GM21515 (cell line): ENCODE results near the gene ST6GALNAC6.
"Not testable (repeated sequence)": the region's sequence is repeated elsewhere in the genome, so short reads cannot be mapped to it uniquely, and the experiment has no call there.

ENCODE experiments used
- ATAC-seq: cut with Tn5 transposase; IDR thresholded peaks from one replicate; pipeline ENCODE4 v1.9.1; 2021; ENCODE audit not compliant: unreplicated experiment

ST6GALNAC6 gene

GRCh38 chr9:127858041-127858512 is 41.3 kb downstream of the ST6GALNAC6 start:
- ATAC-seq, result no peak

GRCh38 chr9:127857278-127857677 is 42.1 kb downstream of the ST6GALNAC6 start:
- no peak for ATAC-seq

- ATAC-seq, result no peak
Observed at GRCh38 chr9:127856729-127857116, 42.7 kb downstream of the ST6GALNAC6 start.

GRCh38 chr9:127856094-127856728 is 43.2 kb downstream of the ST6GALNAC6 start:
- ATAC-seq, result no peak

- no peak for ATAC-seq
Observed at GRCh38 chr9:127855522-127855921, 43.9 kb downstream of the ST6GALNAC6 start.

- no peak for ATAC-seq
Observed at GRCh38 chr9:127854960-127855359, 44.4 kb downstream of the ST6GALNAC6 start.

- no peak for ATAC-seq
Observed at GRCh38 chr9:127854184-127854806, 45.1 kb downstream of the ST6GALNAC6 start, which contains the start of gene ENG. TSS of gene ENG (minus strand) at chr9:127854658. CDS start at chr9:127854355, 303 bp downstream.

- no peak for ATAC-seq
Observed at GRCh38 chr9:127853312-127854183, 45.9 kb downstream of the ST6GALNAC6 start.

- no peak for ATAC-seq
Observed at GRCh38 chr9:127852829-127853228, 46.6 kb downstream of the ST6GALNAC6 start.

GRCh38 chr9:127850286-127850830 is 49.0 kb downstream of the ST6GALNAC6 start:
- no peak for ATAC-seq

- ATAC-seq, result no peak
Observed at GRCh38 chr9:127848756-127849504, 50.5 kb downstream of the ST6GALNAC6 start.

- ATAC-seq, result no peak
Observed at GRCh38 chr9:127847833-127848755, 51.3 kb downstream of the ST6GALNAC6 start.

- no peak for ATAC-seq
Observed at GRCh38 chr9:127847178-127847510, 52.3 kb downstream of the ST6GALNAC6 start.

GRCh38 chr9:127846443-127847177 is 52.8 kb downstream of the ST6GALNAC6 start:
- no peak for ATAC-seq

- ATAC-seq, result not testable (repeated sequence)
Observed at GRCh38 chr9:127845619-127846018, 53.8 kb downstream of the ST6GALNAC6 start.

- no peak for ATAC-seq
Observed at GRCh38 chr9:127844821-127845359, 54.5 kb downstream of the ST6GALNAC6 start.

GRCh38 chr9:127841087-127841835 is 58.1 kb downstream of the ST6GALNAC6 start:
- ATAC-seq, result no peak
